Osteoblast (primary cell): ENCODE results near the gene SVEP1. TPM values are rescaled to one million over a fixed set of nuclear protein-coding genes. Genes with fewer than 3 reads are reported as not detected.
"Not testable (repeated sequence)": the region's sequence is repeated elsewhere in the genome, so short reads cannot be mapped to it uniquely, and the experiment has no call there.

Experiments
- DNase-seq: peaks from one replicate; pipeline ENCODE4 v3.0.0; 2011; ENCODE audit warnings: low spot score, mixed read lengths; ENCODE audit not compliant: insufficient read length; ENCODE audit errors: missing footprints
- H2AFZ ChIP-seq: 2 replicates; pipeline ENCODE4 v1.6.0; 2011; ENCODE audit warnings: mild to moderate bottlenecking, low read length
- H3K27ac ChIP-seq: 2 replicates; pipeline ENCODE4 v1.5.1; 2011; ENCODE audit warnings: mild to moderate bottlenecking, low read depth, low read length, moderate library complexity
- H3K27me3 ChIP-seq: 2 replicates; pipeline ENCODE4 v1.6.0; 2012; ENCODE audit warnings: mild to moderate bottlenecking, control low read depth, inconsistent platforms, low read length, moderate library complexity; ENCODE audit not compliant: insufficient read depth
- H3K36me3 ChIP-seq: 2 replicates; pipeline ENCODE4 v1.5.1; 2011; ENCODE audit warnings: mild to moderate bottlenecking, low read length, control low read depth, moderate library complexity; ENCODE audit not compliant: insufficient read depth
- H3K4me1 ChIP-seq: 2 replicates; pipeline ENCODE4 v1.5.1; 2011; ENCODE audit warnings: mild to moderate bottlenecking, low read length, control low read depth, moderate library complexity; ENCODE audit not compliant: insufficient read depth
- H3K4me2 ChIP-seq: 2 replicates; pipeline ENCODE4 v1.6.0; 2011; ENCODE audit warnings: mild to moderate bottlenecking, low read length; ENCODE audit not compliant: insufficient read depth
- H3K4me3 ChIP-seq: fragments of 200-600 bp; sonication (generic); 3 replicates; pipeline ENCODE4 v1.5.1; 2012; ENCODE audit warnings: mild to moderate bottlenecking, low read length, inconsistent platforms; ENCODE audit not compliant: insufficient read depth
- H3K79me2 ChIP-seq: 2 replicates; pipeline ENCODE4 v1.6.0; 2012; ENCODE audit warnings: mild to moderate bottlenecking, low read length, control low read depth, inconsistent platforms; ENCODE audit not compliant: insufficient read depth
- H3K9me3 ChIP-seq: 2 replicates; pipeline ENCODE4 v1.5.1; 2011; ENCODE audit warnings: low read depth, low read length, control low read depth
- H4K20me1 ChIP-seq: 2 replicates; pipeline ENCODE4 v1.6.0; 2012; ENCODE audit warnings: mild to moderate bottlenecking, low read length, control low read depth; ENCODE audit not compliant: insufficient read depth
- total RNA-seq: library from RNA; depleted of rRNA; stranded (reverse); fragments of >200 nt; gene quantifications from 2 replicates; pipeline ENCODE4 v1.2.3, GENCODE V29; 2012
- TF ChIP-seq, protein P1 (sequence below): IDR thresholded peaks from 2 replicates; pipeline ENCODE4 v1.5.1; 2011; ENCODE audit warnings: mild to moderate bottlenecking, low read depth, low read length, moderate library complexity; ENCODE audit errors: extremely low read depth

Gene SVEP1
- total RNA-seq, 1 donor = 37.6 TPM

DNA sequence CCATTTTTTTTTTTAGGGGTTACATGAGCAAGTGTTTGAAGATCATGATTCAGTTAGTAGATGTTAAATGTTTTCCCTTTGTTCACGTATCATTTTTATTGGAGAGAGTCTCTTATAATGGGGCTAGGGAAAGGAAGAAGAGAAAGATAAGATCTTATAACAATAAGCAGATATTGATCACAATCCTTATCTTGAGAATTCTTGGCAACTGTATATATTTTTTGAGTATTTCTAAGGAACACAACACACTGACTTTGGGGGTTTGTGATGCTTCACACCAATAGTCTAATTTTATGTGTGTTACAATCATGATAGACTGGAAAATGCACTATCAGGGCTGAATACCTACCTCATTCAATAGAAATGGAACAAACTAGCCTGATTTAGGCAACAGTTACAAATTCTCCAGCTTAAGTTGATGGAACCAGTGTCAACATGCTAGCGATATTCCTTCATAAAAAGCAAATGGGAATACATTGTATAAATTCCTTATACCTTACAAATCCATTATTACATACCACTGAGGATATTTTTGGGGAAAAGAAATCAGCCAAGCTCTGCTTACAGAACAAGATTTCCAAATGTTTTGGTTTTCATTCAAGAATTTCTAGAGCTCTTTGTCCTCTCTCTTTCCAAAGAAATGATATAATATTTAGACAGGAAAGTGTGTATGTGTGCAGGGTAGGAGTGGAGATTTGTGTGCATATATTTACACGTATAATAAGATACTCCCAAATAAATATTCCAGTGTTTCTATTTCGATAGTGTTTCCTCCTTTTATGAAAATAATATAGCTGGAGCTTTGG lies 41.5 kb downstream of the SVEP1 start:
- DNase-seq = no peak
- Histone ChIP-seq H3K79me2 (no peaks in the 10 kb centered on the region), H3K27ac (peak overlapping the region; percentile 45), H3K9me3 (no peaks in the 10 kb centered on the region), H4K20me1 (no peaks in the 10 kb centered on the region), H3K4me1 (peaks cover 48% of the 10 kb centered on the region), H2AFZ (no peak overlapping the region), H3K36me3 (no peaks in the 10 kb centered on the region), H3K4me2 (peak overlapping the region; percentile 52), H3K4me3 (no peak overlapping the region), H3K27me3 (no peaks in the 10 kb centered on the region)
- TF ChIP-seq, protein P1, sequence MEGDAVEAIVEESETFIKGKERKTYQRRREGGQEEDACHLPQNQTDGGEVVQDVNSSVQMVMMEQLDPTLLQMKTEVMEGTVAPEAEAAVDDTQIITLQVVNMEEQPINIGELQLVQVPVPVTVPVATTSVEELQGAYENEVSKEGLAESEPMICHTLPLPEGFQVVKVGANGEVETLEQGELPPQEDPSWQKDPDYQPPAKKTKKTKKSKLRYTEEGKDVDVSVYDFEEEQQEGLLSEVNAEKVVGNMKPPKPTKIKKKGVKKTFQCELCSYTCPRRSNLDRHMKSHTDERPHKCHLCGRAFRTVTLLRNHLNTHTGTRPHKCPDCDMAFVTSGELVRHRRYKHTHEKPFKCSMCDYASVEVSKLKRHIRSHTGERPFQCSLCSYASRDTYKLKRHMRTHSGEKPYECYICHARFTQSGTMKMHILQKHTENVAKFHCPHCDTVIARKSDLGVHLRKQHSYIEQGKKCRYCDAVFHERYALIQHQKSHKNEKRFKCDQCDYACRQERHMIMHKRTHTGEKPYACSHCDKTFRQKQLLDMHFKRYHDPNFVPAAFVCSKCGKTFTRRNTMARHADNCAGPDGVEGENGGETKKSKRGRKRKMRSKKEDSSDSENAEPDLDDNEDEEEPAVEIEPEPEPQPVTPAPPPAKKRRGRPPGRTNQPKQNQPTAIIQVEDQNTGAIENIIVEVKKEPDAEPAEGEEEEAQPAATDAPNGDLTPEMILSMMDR = no peak

DNA sequence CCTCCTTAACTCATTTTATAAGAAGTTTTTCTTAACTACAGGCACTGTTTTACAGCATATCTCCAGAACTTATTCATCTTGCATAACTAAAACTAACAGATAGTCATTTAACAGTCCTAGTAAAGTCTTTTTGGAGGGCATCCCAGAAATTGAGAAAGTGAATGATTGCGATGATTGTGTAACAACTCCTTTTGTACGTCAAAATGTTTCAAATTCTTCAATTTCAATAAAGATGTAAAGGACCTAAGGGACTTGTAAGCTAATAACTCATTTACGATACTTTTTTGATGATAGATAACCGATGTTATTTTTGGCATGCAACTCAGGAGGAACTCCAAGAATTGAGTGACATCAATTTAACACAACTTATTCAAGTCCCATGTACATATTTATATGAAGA lies 42.7 kb downstream of the SVEP1 start:
- TF ChIP-seq, protein P1 = no peak
- no peaks in the 10 kb centered on the region for H3K9me3 ChIP-seq
- H4K20me1 ChIP-seq = no peaks in the 10 kb centered on the region
- H3K4me3 ChIP-seq = no peak overlapping the region
- peak; percentile 78 for DNase-seq
- H3K4me1 ChIP-seq = peaks cover 44% of the 10 kb centered on the region
- peak overlapping the region; percentile 45 for H3K27ac ChIP-seq
- peak overlapping the region; percentile 35 for H3K4me2 ChIP-seq
- H3K79me2 ChIP-seq = no peaks in the 10 kb centered on the region
- H3K36me3 ChIP-seq = no peaks in the 10 kb centered on the region
- H3K27me3 ChIP-seq = no peaks in the 10 kb centered on the region
- H2AFZ ChIP-seq = no peak overlapping the region

DNA sequence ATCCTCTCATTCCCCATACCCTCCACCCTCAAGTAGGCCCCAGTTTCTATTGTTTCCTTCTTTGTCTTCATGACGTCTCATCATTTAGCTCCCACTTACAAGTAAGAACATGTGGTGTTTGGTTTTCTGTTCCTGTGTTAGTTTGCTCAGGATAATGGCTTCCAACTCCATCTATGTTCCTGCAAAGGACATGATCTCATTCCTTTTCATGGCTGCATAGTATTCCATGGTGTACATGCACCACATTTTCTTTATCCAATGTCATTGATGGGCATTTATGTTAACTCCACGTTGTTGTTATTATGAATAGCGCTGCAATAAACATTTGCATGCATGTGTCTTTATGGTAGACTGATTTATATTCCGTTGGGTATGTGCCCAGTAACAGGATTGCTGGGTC lies 45.4 kb downstream of the SVEP1 start:
- not testable (repeated sequence) for H3K79me2 ChIP-seq, H4K20me1 ChIP-seq, DNase-seq, H3K27ac ChIP-seq, H3K4me2 ChIP-seq, H3K9me3 ChIP-seq, H3K4me3 ChIP-seq, H3K36me3 ChIP-seq, H3K27me3 ChIP-seq, H2AFZ ChIP-seq
- peaks cover 45% of the 10 kb centered on the region for H3K4me1 ChIP-seq

DNA sequence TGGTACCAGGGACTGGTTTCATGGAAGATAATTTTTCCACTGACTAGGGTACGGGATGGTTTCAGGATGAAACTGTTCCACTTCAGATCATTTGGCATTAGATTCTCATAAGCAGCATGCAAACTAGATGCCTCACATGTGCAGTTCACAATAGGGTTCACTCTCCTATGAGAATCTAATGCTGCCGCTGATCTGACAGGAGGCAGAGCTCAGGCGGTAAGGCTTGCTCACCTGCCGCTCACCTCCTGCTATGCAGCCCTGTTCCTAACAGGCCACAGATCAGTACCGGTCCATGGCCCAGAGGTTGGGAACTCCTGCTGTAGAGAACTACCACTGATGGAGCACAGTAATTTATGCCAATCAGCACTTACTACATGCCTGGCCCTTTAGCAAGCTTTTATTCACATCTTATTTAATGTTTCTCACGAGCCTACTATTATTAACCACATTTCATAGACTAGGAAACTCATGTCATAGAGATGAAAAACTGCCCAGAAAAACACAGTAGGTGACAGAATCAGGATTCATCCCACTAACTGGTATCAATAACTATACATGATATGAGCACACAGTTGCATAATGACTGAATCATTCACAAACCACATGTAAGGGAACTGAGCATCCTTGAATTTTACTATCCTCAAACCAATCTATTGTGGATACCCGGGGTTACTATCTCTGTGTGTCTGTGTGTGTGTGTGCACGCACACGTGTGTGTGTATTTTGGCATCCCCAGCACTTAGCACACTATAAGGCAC lies 46.5 kb downstream of the SVEP1 start:
- H4K20me1 ChIP-seq = no peaks in the 10 kb centered on the region
- H3K4me1 ChIP-seq = peaks cover 34% of the 10 kb centered on the region
- H3K36me3 ChIP-seq = no peaks in the 10 kb centered on the region
- no peaks in the 10 kb centered on the region for H3K9me3 ChIP-seq
- H3K79me2 ChIP-seq = no peaks in the 10 kb centered on the region
- H3K27me3 ChIP-seq = no peaks in the 10 kb centered on the region
- TF ChIP-seq, protein P1 = no peak
- DNase-seq = no peak
- no peak overlapping the region for H3K27ac ChIP-seq
- H2AFZ ChIP-seq = no peak overlapping the region
- H3K4me2 ChIP-seq = no peak overlapping the region
- no peak overlapping the region for H3K4me3 ChIP-seq
